Measurements from ENCODE around the gene SLC51A.
A peak's percentile ranks its signal among the peaks of the same experiment; 100 is the strongest.
"Not testable (repeated sequence)": the region's sequence is repeated elsewhere in the genome, so short reads cannot be mapped to it uniquely, and the experiment has no call there.

Gene SLC51A

GRCh38 chr3:196238612-196239560 is 22.6 kb downstream of the SLC51A start:
- DNase-seq (ENCODE audit: low read depth), result peak; percentile 57

- no peak for DNase-seq (ENCODE audit: low read depth)
Observed at GRCh38 chr3:196240424-196240823, 24.1 kb downstream of the SLC51A start.

- DNase-seq (ENCODE audit: low read depth), result no peak
Observed at GRCh38 chr3:196241704-196242103, 25.4 kb downstream of the SLC51A start.

GRCh38 chr3:196244166-196244565 is 27.8 kb downstream of the SLC51A start:
- DNase-seq (ENCODE audit: low read depth), result not testable (repeated sequence)

GRCh38 chr3:196246612-196247308 is 30.4 kb downstream of the SLC51A start:
- peak; percentile 87 for DNase-seq (ENCODE audit: low read depth)

GRCh38 chr3:196251918-196252317 is 35.6 kb downstream of the SLC51A start:
- DNase-seq (ENCODE audit: low read depth), result no peak

GRCh38 chr3:196254376-196255283 is 38.3 kb downstream of the SLC51A start:
- no peak for DNase-seq (ENCODE audit: low read depth)

GRCh38 chr3:196255776-196256175 is 39.4 kb downstream of the SLC51A start:
- no peak for DNase-seq (ENCODE audit: low read depth)

- no peak for DNase-seq (ENCODE audit: low read depth)
Observed at GRCh38 chr3:196260784-196261183, 44.5 kb downstream of the SLC51A start.

GRCh38 chr3:196263819-196264218 is 47.5 kb downstream of the SLC51A start:
- no peak for DNase-seq (ENCODE audit: low read depth)

- DNase-seq (ENCODE audit: low read depth), result peak; percentile 89
Observed at GRCh38 chr3:196268284-196269163, 52.2 kb downstream of the SLC51A start.

- no peak for DNase-seq (ENCODE audit: low read depth)
Observed at GRCh38 chr3:196270499-196270898, 54.2 kb downstream of the SLC51A start.

GRCh38 chr3:196272826-196273225 is 56.5 kb downstream of the SLC51A start:
- DNase-seq (ENCODE audit: low read depth), result no peak

GRCh38 chr3:196273655-196274054 is 57.3 kb downstream of the SLC51A start:
- no peak for DNase-seq (ENCODE audit: low read depth)

GRCh38 chr3:196274585-196274984 is 58.3 kb downstream of the SLC51A start:
- DNase-seq (ENCODE audit: low read depth), result peak; percentile 19

- peak; percentile 20 for DNase-seq (ENCODE audit: low read depth)
Observed at GRCh38 chr3:196275126-196275525, 58.8 kb downstream of the SLC51A start.

- no peak for DNase-seq (ENCODE audit: low read depth)
Observed at GRCh38 chr3:196280689-196281440, 64.5 kb downstream of the SLC51A start.

- DNase-seq (ENCODE audit: low read depth), result no peak
Observed at GRCh38 chr3:196281962-196282361, 65.6 kb downstream of the SLC51A start.
